BJ (cell line): Measurements from ENCODE around the gene KIF9. TPM values are rescaled to one million over a fixed set of nuclear protein-coding genes. Genes with fewer than 3 reads are reported as not detected.
"Not testable (repeated sequence)": the region's sequence is repeated elsewhere in the genome, so short reads cannot be mapped to it uniquely, and the experiment has no call there.

Experiments used
- CTCF ChIA-PET: fragments of 350-600 bp; formaldehyde crosslinking; extraction: SDS; loops from one replicate; lab custom pipeline; 2021; ENCODE audit warnings: antibody characterized with exemption, inconsistent platforms; lab: Yijun Ruan, JAX
- POLR2A ChIA-PET: fragments of 300-600 bp; sonication (Branson Sonifier 250); formaldehyde crosslinking; extraction: SDS; loops from one replicate; lab custom pipeline; 2021; ENCODE audit warnings: antibody characterized with exemption; lab: Charles Lee
- DNase-seq: peaks from one replicate; pipeline ENCODE4 v3.0.0-alpha.2; 2011; ENCODE audit warnings: low read depth
- H3K27me3 ChIP-seq: 2 replicates; pipeline ENCODE4 v1.6.0; 2011; ENCODE audit warnings: low read length; ENCODE audit not compliant: control insufficient read depth, insufficient read depth
- H3K36me3 ChIP-seq: 2 replicates; pipeline ENCODE4 v1.5.1; 2011; ENCODE audit warnings: low read length; ENCODE audit not compliant: control insufficient read depth, insufficient read depth
- H3K4me3 ChIP-seq: 2 replicates; pipeline ENCODE4 v1.5.1; 2011; ENCODE audit warnings: low read depth, mild to moderate bottlenecking, control low read depth, low read length
- polyA plus RNA-seq: library from polyadenylated mRNA; depleted of rRNA; stranded (reverse); fragments of >200 nt; gene quantifications from 2 replicates; pipeline ENCODE4 v1.2.3, GENCODE V29; 2011
- TF ChIP-seq, protein P1 (sequence below): IDR thresholded peaks from 2 replicates; pipeline ENCODE4 v1.5.1; 2011; ENCODE audit warnings: low read depth, mild to moderate bottlenecking, control low read depth, inconsistent platforms, low read length, moderate library complexity; ENCODE audit not compliant: insufficient read depth

The KIF9 gene
- polyA plus RNA-seq, 1 experiment: 2.5 TPM

DNA sequence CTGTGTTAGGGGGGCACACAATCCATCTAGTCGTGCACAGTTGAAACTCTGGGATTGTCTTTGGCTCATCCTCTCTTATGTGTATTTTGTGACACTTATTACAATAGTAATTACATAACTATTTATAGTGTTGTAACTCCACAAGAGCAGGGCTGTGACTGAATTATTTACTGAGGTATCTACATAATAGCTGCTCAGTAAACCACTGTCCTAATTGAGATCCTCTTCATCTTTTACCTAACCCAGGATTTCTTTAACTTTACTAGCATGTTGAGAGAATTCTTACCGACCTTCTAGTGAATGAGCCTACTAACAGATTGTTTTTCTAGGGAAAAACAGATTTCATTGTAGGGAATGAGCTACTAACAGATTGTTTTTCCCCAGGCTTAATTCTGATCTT lies 11.2 kb upstream of the KIF9 start:
- TF ChIP-seq, protein P1, sequence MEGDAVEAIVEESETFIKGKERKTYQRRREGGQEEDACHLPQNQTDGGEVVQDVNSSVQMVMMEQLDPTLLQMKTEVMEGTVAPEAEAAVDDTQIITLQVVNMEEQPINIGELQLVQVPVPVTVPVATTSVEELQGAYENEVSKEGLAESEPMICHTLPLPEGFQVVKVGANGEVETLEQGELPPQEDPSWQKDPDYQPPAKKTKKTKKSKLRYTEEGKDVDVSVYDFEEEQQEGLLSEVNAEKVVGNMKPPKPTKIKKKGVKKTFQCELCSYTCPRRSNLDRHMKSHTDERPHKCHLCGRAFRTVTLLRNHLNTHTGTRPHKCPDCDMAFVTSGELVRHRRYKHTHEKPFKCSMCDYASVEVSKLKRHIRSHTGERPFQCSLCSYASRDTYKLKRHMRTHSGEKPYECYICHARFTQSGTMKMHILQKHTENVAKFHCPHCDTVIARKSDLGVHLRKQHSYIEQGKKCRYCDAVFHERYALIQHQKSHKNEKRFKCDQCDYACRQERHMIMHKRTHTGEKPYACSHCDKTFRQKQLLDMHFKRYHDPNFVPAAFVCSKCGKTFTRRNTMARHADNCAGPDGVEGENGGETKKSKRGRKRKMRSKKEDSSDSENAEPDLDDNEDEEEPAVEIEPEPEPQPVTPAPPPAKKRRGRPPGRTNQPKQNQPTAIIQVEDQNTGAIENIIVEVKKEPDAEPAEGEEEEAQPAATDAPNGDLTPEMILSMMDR: no peak
- POLR2A ChIA-PET: no interaction called here
- CTCF ChIA-PET: no interaction called here
- no peak for DNase-seq
- H3K27me3 ChIP-seq: no peaks in the 10 kb centered on the region
- H3K36me3 ChIP-seq: no peaks in the 10 kb centered on the region
- H3K4me3 ChIP-seq: no peak overlapping the region

DNA sequence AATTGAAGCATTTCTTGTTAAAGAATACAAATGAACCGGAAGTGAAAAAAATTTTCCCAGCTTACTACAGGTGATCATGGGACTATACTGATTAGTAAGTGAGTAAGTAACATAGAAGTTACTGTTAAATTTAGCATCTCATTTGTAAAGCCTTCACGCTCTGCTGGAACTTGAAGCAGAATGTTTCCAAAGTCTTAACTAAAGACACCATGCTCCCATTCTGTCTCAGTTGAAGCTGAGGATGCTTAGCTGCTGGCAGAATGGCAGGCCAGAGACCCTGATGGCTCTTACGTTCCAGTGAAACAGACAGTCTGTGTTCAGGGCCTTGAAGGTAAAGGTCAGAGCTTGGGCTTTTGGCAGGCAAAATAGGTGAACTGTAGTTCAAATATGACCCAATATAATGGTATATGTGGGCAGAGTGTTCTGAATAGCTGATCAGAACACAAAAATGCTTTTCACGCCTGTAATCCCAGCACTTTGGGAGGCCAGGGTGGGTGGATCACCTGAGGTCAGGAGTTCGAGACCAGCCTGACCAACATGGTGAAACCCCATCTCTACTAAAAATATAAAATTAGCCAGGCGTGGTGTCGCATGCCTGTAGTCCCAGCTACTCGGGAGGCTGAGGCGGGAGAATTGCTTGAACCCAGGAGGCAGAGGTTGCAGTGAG lies 9.3 kb upstream of the KIF9 start:
- H3K4me3 ChIP-seq, POLR2A ChIA-PET, DNase-seq, H3K27me3 ChIP-seq, H3K36me3 ChIP-seq: not testable (repeated sequence)
- CTCF ChIA-PET: interaction anchor here (0.5 to 1.1 kb wide), 5 partner anchors 10 to 165 kb away, joined by 3 to 5 read pairs (median 3); no protein-coding TSS in a partner anchor

DNA sequence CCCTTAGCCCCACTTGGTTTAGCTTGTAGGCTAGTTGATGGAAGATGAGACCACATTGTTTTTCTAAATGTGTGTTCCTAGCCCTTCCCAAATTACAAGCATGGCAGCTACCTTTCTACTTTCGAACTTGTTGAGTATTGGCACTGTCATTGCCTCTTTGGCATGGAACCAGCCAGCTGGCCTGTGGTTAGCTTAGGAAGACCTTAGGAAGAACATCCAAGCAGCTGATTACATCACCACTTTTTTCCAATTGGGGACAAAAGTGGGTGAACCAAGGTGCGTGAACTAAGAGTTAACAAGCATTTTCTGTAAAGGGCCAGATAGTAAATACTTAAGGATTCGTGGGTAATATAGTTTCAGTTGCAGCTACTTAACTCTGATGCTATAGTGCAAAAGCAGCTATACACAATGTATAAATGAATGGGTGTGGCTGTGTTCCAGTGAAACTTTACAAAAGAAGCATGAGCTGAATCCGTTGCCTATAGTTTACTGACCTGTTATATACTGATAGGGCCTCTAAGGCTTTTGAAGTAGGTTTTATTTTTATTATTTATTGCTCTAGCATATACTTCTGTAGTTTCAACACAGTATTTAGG lies 8.7 kb upstream of the KIF9 start:
- H3K4me3 ChIP-seq: no peak overlapping the region
- ChIA-PET CTCF (interaction anchor here (0.5 to 1.1 kb wide), 6 partner anchors 11 to 165 kb away, joined by 3 to 5 read pairs (median 3); no protein-coding TSS in a partner anchor), POLR2A (no interaction called here)
- no peaks in the 10 kb centered on the region for H3K27me3 ChIP-seq
- TF ChIP-seq, protein P1: no peak
- peaks cover 3% of the 10 kb centered on the region; the same call in 1 of the 2 replicates for H3K36me3 ChIP-seq
- no peak for DNase-seq

DNA sequence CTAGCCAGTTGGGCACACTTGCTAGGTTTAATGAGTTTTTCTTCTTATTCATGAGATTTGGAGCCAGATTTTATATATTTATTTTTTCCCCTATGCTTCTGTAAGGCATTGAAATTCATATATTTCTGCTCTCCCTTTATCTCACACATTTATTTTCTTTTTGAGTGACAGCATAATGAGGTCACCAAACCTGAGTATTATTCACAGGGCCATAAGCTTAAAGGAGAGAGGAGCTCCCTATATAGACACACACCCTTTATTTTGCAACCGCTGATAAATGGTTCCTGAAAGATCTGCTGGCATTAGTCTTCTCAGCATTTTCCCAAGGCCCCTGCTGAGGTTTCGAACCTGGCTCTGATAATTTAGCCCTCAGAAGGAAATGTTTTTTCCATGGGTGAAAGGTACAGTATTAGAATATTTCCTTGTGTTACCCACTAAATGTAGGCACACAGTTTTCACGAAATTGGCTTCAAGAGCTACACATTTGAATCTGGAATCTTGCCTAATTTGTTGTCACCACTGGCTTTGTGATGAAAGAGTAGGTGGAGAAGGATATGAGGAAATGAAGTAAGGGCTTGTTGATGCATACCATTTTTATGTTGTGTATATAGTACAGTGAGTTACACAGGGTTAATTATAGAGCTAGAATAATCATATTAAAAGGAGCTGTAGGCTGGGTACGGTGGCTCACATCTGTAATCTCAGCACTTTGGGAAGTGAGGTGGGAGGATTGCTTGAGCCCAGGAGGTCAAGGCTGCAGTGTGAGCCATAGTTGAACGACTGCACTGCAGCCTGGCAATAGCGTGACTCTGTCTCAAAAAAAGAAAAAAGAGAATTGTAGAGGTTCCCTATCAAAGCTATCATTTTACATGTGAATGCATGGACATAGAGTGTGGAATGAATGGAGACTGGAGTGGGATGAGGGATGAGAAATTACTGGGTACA lies 6.6 kb upstream of the KIF9 start:
- Histone ChIP-seq H3K4me3 (no peak overlapping the region), H3K36me3 (peaks cover 3% of the 10 kb centered on the region; the same call in 1 of the 2 replicates), H3K27me3 (no peaks in the 10 kb centered on the region)
- ChIA-PET CTCF (no interaction called here), POLR2A (no interaction called here)
- TF ChIP-seq, protein P1: no peak
- DNase-seq: no peak

DNA sequence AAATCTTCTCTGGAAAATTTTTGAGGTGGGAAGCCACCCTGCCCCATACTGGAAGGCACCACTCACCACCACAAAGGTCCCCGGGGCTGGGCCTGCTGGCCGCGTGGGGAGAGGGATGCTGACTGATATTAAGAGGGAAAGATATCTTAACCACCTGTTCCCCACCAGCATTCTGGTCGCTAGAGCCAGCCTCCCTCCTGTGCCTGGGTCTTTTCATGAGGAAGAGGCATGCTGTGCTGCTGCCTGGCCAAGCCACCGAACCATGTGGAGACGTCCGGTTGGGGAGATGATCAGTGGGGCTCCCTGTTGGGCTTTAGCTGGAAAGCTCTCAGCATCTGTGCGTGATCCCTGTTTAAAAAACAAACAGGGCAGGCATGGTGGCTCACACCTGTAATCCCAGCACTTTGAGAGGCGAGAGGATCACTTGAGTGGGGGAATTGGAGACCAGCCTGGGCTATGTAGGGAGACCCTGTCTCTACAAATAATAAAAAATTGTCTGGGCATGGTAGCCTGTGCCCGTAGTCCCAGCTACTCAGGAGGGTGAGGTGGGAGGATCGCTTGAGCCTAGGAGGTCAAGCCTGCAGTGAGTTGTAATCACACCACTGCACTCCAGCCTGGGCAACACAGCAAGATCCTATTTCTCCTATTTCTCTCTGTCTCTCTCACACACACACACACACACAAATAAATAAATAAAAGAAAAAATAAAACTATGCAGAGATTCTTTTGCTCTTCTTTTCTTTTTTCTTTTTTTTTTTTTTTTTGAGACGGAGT lies 1.2 kb upstream of the KIF9 start:
- CTCF ChIA-PET: interaction anchor here (1.1 kb wide), 1 partner anchor 81 kb away, joined by 3 read pairs; no protein-coding TSS in a partner anchor
- H3K27me3 ChIP-seq: no peaks in the 10 kb centered on the region
- H3K4me3 ChIP-seq: peak overlapping the region; percentile 96
- POLR2A ChIA-PET: no interaction called here
- TF ChIP-seq, protein P1: no peak
- peaks cover 3% of the 10 kb centered on the region; the same call in 1 of the 2 replicates for H3K36me3 ChIP-seq
- no peak for DNase-seq
